Stimulated activated CD4-positive, alpha-beta T cell treated with anti-CD3 and anti-CD28 coated beads, Interleukin-1b, Interleukin-23, amount 100 ng/mL, for 1 hour (primary cell): ENCODE measurements around the gene DIP2C.

Experiments
- DNase-seq, 2 donors: peaks; one replicate each; pipeline ENCODE4 v3.0.0-alpha.2; 2020; ENCODE audit warnings: low read depth in 2 of 2

The DIP2C gene

GRCh38 chr10:235915-236314 lies 453.6 kb downstream of the DIP2C start:
- DNase-seq, result no peak

DNA sequence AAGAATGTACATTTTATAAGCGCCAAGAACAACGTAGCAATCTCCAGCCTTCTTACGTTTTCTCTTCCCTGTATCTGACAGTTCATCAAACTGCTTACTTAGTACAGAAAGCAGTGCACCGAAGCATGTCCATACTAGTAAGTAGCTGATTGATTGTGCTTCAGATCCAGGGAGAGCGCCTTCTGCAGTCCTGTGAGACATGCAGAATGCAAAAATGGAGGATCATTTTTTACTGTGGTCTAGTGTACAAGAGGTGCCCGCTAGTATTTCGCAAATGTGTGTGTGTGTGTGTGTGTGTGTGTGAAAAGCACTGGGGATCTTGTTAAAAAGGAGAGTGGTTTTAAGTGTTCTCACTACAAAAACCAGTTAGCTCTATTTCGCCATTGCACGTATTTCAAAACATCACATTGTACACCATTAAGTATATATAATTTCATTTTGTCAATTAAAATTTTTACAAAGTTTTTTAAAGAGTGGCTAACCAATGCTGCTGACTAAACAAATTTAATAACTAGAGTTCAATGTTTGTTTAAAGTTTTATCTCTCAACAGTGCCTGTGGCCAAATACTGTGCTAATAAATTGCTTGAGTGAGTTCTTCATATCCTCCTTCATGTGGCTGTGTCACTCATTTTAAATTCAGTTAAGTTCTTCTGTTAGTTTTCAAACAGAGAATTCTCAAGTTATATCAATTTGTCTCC lies 454.6 kb downstream of the DIP2C start:
- no peak for DNase-seq

- no peak for DNase-seq
Measured at GRCh38 chr10:232878-233277, 456.6 kb downstream of the DIP2C start.

GRCh38 chr10:232061-232460 lies 457.4 kb downstream of the DIP2C start:
- DNase-seq, result no peak

- DNase-seq, result no peak
Measured at GRCh38 chr10:230758-231157, 458.7 kb downstream of the DIP2C start.

- DNase-seq, result no peak
Measured at GRCh38 chr10:228366-228765, 461.1 kb downstream of the DIP2C start.

- DNase-seq, result no peak
Measured at GRCh38 chr10:227014-227413, 462.5 kb downstream of the DIP2C start.

DNA sequence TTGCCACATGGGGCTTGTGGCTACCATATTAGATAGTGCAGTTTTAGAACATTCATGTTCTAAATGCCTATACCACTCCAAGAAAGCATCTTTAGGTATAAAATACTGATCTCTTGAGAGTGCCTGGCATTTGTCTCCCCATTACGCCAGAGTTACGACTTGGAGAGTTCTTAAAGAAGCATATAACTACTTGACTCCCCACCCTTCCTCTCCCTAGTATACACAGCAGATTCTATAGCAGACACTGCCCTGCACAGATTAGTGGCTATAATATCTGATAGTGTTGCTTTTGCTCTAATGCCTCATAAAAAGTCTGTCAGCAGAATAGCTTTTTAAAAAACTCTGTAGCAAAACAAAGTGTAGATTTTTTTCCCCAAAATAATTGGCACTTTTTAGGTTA lies 463.4 kb downstream of the DIP2C start:
- DNase-seq, result no peak

- no peak for DNase-seq
Measured at GRCh38 chr10:224571-224970, 464.9 kb downstream of the DIP2C start.
